Heart left ventricle (tissue), 16 donors: ENCODE measurements around the gene UBE3A. TPM values are rescaled to one million over a fixed set of nuclear protein-coding genes. Genes with fewer than 3 reads are reported as not detected.

Experiments
- ATAC-seq, 4 donors: fragments of 200-7000 bp; cut with Tn5 transposase; one replicate each; pipeline ENCODE4 v1.9.1; 2020 to 2022; ENCODE audit warnings: moderate library complexity in 4 of 4, mild to moderate bottlenecking in 3 of 4, moderate number of reproducible peaks in 1 of 4
- DNase-seq, 5 donors: peaks; one replicate each; pipeline ENCODE4 v3.0.0-alpha.2; 2020
- H3K27ac ChIP-seq, 12 donors: fragments of 200-600 bp; sonication (generic) in 4 of 12; one replicate each; pipeline versions ENCODE4 v1.5.0 to v1.8.0; 2016 to 2022; ENCODE audit warnings: mild to moderate bottlenecking in 2 of 12
- H3K27me3 ChIP-seq, 9 donors: fragments of 200-600 bp; sonication (generic) in 2 of 9; one replicate each; pipeline versions ENCODE4 v1.5.1 to v1.8.0; 2016 to 2022; ENCODE audit warnings: mild to moderate bottlenecking in 3 of 9
- H3K36me3 ChIP-seq, 9 donors: fragments of 200-600 bp; sonication (generic) in 2 of 9; one replicate each; pipeline versions ENCODE4 v1.5.0 to v1.8.0; 2018 to 2022; ENCODE audit warnings: mild to moderate bottlenecking in 2 of 9
- H3K4me1 ChIP-seq, 12 donors: fragments of 200-600 bp; sonication (generic) in 4 of 12; one replicate each; pipeline versions ENCODE4 v1.5.0 to v1.8.0; 2016 to 2022; ENCODE audit warnings: mild to moderate bottlenecking in 3 of 12
- H3K4me3 ChIP-seq, 12 donors: fragments of 200-600 bp; sonication (generic) in 4 of 12; one replicate each; pipeline versions ENCODE4 v1.5.0 to v1.8.0; 2017 to 2022; ENCODE audit warnings: mild to moderate bottlenecking in 9 of 12, moderate library complexity in 4 of 12
- H3K9me3 ChIP-seq, 12 donors: fragments of 200-600 bp; sonication (generic) in 4 of 12; one replicate each; pipeline versions ENCODE4 v1.5.0 to v1.8.0; 2016 to 2022; ENCODE audit warnings: mild to moderate bottlenecking in 1 of 12
- POLR2A ChIP-seq, 2 donors: fragments of 450-650 bp; IDR thresholded peaks; one replicate each; pipeline ENCODE4 v1.6.1; 2017; ENCODE audit warnings: antibody characterized with exemption in 2 of 2, mild to moderate bottlenecking in 2 of 2, moderate library complexity in 2 of 2
- WGBS, 4 donors: extraction: QIAGEN DNeasy Blood & Tissue Kit in 2 of 4; methylation state at CpG; one replicate each; pipeline versions ENCODE4 v1.1.5 to v1.1.7; 2013 to 2018; 5-methylcytosine and 5-hydroxymethylcytosine counted together
- intact Hi-C, 10 donors: fragments of 100-400 bp; cut with DNase I; formaldehyde crosslinking; loops; one replicate each; pipeline versions ENCODE4 v1.11.1 to v1.14.2; 2022
- long read RNA-seq, 3 donors: library from polyadenylated mRNA; unstranded; transcript quantifications; one replicate each; pipeline ENCODE4 v2.0.0, GENCODE V29; 2020 to 2021
- polyA plus RNA-seq, 2 donors: library from polyadenylated mRNA; stranded (reverse); fragments of 200-250 nt; gene quantifications; one replicate each; pipeline ENCODE4 v1.2.3, GENCODE V29; 2013
- total RNA-seq, 9 donors: library from RNA; depleted of rRNA in 2 of 9; stranded (reverse); fragments of >200 nt in 2 of 9; fragmentation: NEBNext Ultra II Directional in 3 of 9; extraction: Animal tissue kit (Norgen Biotek cat#: 25700) in 3 of 9; gene quantifications; one replicate each; pipeline versions ENCODE4 v1.1.0 to v1.2.4, GENCODE V29; 2016 to 2023
- TF ChIP-seq, protein P1 (sequence below), 12 donors: fragments of 200-600 bp; sonication (generic) in 4 of 12; IDR thresholded peaks; one replicate each; pipeline versions ENCODE4 v1.5.0 to v1.8.0; 2018 to 2022; ENCODE audit warnings: antibody characterized with exemption in 12 of 12, mild to moderate bottlenecking in 5 of 12
- donor health status: ischemic (EF 13 %, LVEDD 7.1; RV severe dilation, severe dysfunction).
- donor health status: healthy with polysubstance abuse.
- donor health status: DM: no; HTN: yes; CAD: no.
- donor health status: DM: no; HTN: no; CAD: no.
- donor health status: ischemic (EF 25% LVEDD 6.9; RV normal size, moderate dysfunction).
- donor health status: ischemic (EF 25% LVEDD 5.7; RV mildly dilated, moderate dysfunction).
- donor health status: healthy.
- donor health status: DM: yes; HTN: yes; CAD: no.
- donor health status: ischemic (EF 35%, LVEDD 5.7; RV mildly dilated, moderate dysfunction).
- donor health status: nonischemic (EF 11% LVEDD 7.7; RV severe dilation, severe dysfunction).
- donor health status: DM: yes; HTN: yes; CAD: no.
- donor health status: PGD.
- donor health status: ischemic (EF 29% LVEDD 5.4; RV normal size, mild dysfunction).
- donor health status: nonischemic (EF 23%, LVEDD 6.1; RV moderate dilation, normal function).

The UBE3A gene
- total RNA-seq (100 to 1,000 TPM in 7 of 9 donors, 10 to 100 TPM in 2; 73.0 to 140 (median 111) TPM), polyA plus RNA-seq (10 to 100 TPM; 34.6 to 48.0 TPM)
- long read RNA-seq, donor 1, full-length matches to known transcripts: 147 of 211 reads
- long read RNA-seq, donor 1, partial matches to known transcripts: 22 of 211 reads
- long read RNA-seq, donor 1, other reads (novel, unspliced or antisense): 42 of 211 reads
- long read RNA-seq, donor 2, full-length matches to known transcripts: 175 of 291 reads
- long read RNA-seq, donor 2, partial matches to known transcripts: 55 of 291 reads
- long read RNA-seq, donor 2, other reads (novel, unspliced or antisense): 61 of 291 reads
- long read RNA-seq, donor 3, full-length matches to known transcripts: 188 of 257 reads
- long read RNA-seq, donor 3, partial matches to known transcripts: 25 of 257 reads
- long read RNA-seq, donor 3, other reads (novel, unspliced or antisense): 44 of 257 reads

DNA sequence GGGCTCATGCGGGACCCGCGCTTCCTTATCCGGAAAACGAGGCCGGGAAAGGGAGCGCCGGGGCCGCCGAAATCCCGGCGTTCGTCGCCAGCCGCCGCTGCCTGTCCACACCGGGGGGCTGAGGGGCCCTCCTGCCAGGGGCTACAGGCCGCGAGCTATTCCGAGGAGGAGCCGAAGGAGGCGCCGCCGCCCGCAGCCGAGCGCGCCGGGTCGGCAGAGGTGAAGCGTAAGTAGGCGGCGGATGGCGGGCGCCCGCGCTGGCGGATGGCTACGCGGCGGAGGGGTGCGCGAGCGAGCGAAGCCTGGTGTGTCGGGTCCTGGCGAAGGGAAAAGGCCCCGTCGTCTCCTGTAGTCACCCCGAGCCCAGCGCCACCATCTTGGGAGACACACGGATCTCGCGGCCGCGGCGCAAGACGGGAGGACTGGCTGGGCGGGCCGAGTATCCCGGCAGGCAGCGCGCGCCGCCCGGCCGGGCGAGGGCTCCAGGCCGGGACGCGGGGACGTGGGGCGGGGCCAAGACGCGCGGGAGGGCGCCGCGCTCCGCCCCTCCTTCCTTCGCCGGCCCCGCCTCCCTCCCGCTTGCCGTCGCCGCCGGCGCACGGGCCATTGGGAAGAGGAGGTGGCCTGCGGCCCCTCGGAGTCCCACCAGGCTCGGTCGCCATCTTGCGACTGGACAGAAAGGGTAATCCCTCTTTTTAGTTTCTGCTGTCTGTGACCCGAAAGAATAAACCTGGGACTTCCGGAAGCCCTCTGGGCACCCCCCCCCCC, at the start of gene UBE3A:
TSS of gene UBE3A (minus strand) at position 424 of the 768 bp plus-strand sequence. CDS start 29,917 bp downstream, outside the sequence.
- peak within 1 kb of the TSS; percentile 95 to 100 (median 99) for H3K27ac ChIP-seq
- TF ChIP-seq POLR2A (IDR thresholded peaks at IDR 0.05): peak in 1 of 2 donors; percentile 83
- TF ChIP-seq, protein P1, sequence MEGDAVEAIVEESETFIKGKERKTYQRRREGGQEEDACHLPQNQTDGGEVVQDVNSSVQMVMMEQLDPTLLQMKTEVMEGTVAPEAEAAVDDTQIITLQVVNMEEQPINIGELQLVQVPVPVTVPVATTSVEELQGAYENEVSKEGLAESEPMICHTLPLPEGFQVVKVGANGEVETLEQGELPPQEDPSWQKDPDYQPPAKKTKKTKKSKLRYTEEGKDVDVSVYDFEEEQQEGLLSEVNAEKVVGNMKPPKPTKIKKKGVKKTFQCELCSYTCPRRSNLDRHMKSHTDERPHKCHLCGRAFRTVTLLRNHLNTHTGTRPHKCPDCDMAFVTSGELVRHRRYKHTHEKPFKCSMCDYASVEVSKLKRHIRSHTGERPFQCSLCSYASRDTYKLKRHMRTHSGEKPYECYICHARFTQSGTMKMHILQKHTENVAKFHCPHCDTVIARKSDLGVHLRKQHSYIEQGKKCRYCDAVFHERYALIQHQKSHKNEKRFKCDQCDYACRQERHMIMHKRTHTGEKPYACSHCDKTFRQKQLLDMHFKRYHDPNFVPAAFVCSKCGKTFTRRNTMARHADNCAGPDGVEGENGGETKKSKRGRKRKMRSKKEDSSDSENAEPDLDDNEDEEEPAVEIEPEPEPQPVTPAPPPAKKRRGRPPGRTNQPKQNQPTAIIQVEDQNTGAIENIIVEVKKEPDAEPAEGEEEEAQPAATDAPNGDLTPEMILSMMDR (IDR thresholded peaks at IDR 0.05): peak in 8 of 12 donors; percentile 1 to 50 (median 36)
- DNase-seq: peak; percentile 92 to 96 (median 94)
- no peaks in the 10 kb centered on the region for H3K9me3 ChIP-seq
- peaks cover 0 to 45% (median 32%) of the 10 kb centered on the region in 12 donors for H3K4me1 ChIP-seq
- H3K4me3 ChIP-seq: peak within 1 kb of the TSS; percentile 79 to 100 (median 98)
- H3K36me3 ChIP-seq: no peaks in the 10 kb centered on the region
- intact Hi-C loops: loop anchor here (5.0 to 10.0 kb wide), 8 partner anchors 61 to 644 kb away; no protein-coding TSS in a partner anchor
- WGBS, 4 donors: 0 to 1% (median 0%) methylated on average over 8 to 97 of the region's 97 CpGs
- ATAC-seq: peak; percentile 94 to 98 (median 98)
- no peaks in the 10 kb centered on the region for H3K27me3 ChIP-seq

DNA sequence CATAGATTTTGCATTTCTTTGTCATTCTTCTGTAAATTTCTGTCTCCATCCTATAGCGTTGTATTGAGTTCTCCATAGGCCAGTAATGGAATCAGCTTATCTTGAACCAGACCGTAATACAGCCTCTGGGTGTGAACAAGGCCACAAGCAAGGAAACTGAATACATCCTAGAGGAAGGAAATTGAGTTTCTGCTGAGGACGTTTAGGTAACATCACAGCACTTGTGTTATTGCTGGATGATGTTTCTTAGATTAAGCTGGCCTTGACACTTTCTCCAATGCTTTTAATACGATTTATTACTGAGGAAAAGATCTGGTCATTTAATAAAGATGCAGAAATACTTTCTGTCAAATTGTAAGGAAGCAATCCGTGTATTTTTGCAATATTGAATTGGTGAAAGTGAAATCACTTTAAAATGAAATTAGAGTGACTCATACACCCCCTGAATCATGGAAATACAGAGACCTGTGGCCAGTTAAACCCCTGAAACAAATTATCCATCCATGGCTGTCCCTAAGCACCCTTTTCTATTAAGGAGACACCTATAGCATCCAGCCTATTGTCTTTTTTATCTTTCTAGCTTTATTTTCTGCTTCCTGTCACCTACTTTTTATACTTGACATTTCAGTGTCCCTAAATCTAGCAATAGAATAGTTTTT, 48.5 kb upstream of the UBE3A start:
- Histone ChIP-seq H3K36me3 (no peaks in the 10 kb centered on the region), H3K9me3 (peaks cover 0 to 41% (median 16%) of the 10 kb centered on the region in 12 donors), H3K27ac (no peak overlapping the region), H3K27me3 (no peaks in the 10 kb centered on the region), H3K4me1 (no peaks in the 10 kb centered on the region), H3K4me3 (no peak overlapping the region)
- DNase-seq: no peak
- intact Hi-C loops: no loop called here
- WGBS, 4 donors: 54 to 63% (median 58%) methylated on average over 5 of the region's 5 CpGs
- TF ChIP-seq POLR2A (IDR thresholded peaks at IDR 0.05): no peak
- TF ChIP-seq, protein P1 (IDR thresholded peaks at IDR 0.05): no peak
- no peak for ATAC-seq

DNA sequence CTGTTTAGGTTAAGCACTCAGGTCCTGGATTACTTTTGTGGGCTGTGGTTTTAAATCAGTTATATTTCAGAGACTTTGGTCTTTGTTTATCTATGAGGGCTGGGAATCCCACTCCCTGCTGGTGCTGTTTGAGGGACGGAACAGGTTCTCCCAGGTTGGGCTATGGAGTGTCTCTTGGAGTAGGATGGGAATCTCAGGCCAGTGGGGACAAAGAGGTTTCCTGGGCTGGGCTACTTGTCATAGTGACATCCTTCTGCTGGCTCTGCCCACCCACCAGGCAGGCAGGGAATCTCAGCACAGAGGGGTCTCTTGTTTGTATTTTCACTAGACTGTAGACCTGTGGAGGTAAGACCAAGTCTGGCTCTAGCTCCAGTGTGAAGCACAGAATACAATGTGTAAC, 47.2 kb upstream of the UBE3A start:
- WGBS, 4 donors: 84 to 90% (median 86%) methylated on average over 1 of the region's 1 CpG
- Histone ChIP-seq H3K4me1 (no peaks in the 10 kb centered on the region), H3K9me3 (peaks cover 0 to 29% (median 8%) of the 10 kb centered on the region in 12 donors), H3K27me3 (no peaks in the 10 kb centered on the region), H3K36me3 (no peaks in the 10 kb centered on the region), H3K4me3 (no peak overlapping the region), H3K27ac (no peak overlapping the region)
- intact Hi-C loops: no loop called here
- TF ChIP-seq, protein P1 (IDR thresholded peaks at IDR 0.05): no peak
- ATAC-seq (no peak), DNase-seq (no peak)
